GM21515 (cell line): Measurements from ENCODE around the gene IQCM.

ENCODE experiments used
- ATAC-seq: cut with Tn5 transposase; IDR thresholded peaks from one replicate; pipeline ENCODE4 v1.9.1; 2021; ENCODE audit not compliant: unreplicated experiment

IQCM gene

DNA sequence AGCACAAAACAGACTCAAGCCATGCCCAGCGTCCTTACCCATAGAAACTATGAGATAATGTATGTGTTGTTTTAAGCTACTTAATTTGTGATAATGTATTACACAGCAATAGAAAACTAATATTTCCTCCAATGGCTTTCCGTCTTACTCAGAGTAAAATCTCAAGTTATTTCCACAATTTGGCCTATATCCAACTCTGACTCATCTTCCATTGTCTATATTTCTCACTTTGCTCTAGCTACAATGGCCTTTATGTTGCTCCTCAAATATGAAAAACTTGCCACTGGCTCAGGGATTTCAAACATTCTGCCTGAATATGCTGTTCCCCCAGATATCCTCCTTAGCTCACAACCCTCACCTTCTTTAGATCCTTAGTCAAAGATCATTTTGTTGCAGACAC is 31.6 kb downstream of the IQCM start:
- ATAC-seq = no peak

DNA sequence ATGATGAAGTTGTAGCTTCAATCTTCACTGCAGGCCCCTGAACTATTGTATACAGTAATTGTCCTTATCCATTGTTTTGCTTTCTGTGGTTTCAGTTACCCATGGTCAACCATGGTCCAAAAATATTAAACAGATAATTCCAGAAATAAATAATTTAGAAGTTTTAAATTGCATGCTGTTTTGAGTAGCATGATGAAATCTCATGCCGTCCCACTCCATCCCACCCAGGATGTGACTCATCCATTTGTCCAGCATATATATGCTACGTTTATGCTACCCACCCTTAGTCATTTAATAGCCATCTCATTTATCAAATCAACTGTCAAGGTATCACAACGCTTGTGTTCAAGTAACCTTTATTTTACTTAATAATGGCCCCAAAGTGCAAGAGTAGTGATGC is 34.5 kb downstream of the IQCM start:
- no peak for ATAC-seq

DNA sequence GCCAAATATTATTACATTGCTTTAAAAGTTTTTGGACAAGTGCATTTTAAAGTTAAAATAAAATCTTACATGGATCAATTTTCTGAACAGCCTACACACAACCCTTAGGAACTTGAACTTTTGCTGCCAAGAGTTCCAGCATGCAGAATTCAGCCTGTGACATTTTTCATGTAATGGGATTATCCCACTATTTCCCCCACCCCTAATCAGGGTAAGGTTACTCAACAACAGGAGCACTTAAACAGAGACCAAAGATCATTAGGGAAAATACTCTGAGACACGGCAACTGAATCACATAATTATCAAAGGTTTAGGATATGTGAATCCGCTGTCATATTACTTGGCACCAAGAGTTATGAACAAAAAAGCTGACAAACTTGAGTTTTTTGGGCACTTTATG is 47.2 kb downstream of the IQCM start:
- ATAC-seq = no peak

DNA sequence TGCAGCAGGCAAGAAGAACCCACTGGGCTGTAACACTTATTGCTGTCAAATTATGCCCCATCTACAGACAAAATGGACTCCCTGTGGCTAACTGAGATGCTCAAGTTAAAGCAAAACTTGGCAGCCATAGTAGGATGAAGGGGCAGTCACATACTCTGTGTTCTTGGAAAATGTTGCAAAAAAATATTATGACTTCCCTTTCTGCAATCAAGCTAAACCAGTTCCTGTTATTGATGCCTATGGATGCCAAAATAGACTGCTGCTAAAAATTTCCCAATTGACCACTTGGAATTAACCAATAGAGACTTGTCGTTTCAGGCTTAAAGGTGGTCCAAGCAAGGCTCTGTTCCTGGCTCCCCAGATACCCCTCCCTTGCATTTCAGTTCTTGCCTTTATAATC is 49.5 kb downstream of the IQCM start:
- ATAC-seq = no peak

DNA sequence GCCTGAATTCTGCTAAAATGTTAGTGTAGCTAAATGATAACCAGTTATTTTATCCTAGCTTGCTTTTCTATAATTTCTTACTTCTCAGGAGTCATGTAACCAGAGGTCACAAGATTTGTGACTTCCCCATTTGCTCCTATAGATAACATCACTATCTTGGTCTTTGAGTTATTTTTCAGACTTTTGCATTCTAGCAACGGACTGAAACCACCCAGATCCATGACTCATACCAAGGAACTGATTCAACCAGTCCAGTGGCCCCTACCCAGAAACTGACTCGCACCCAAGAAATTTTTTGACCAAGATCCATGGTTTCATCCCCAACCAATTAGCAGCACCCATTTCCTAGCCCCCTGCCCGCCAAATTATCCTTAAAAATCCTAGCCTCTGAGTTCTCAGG is 50.0 kb downstream of the IQCM start:
- ATAC-seq = no peak

DNA sequence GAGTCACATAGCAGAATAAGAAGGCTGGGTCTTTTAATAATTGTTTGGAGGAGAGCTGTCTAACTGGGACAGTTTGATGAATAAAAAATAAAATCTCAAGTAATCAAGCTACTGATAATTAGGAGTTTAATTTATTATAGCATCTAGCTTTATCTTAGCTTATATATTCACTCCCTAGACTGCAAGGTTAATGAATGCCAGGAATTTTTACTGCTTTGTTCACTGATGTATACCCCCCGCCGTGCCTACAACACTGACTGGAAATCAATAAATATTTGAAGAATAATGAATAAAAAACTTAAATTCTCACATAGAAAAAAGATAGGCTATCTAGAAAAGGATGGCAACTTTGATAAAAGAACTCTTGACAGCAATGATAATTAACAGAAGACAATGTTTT is 59.7 kb downstream of the IQCM start:
- ATAC-seq = no peak

DNA sequence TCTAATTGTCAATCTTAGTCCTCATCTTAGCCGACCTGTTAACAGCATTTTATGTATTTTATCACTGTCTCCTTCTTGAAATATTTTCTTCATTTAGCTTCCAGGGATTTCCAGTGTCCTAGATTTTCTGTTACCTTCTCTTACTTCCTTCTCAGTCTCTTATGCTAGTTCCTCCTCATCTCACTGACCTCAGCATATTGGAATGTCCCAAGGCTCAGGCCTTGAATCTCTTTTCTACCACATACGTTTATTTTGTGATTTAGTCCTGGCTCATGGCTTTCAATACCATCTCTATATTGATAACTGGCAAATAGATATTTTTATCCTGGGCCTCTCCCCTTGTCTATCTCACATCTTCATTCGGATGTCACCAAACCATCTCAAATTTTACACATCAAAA is 61.1 kb downstream of the IQCM start:
- no peak for ATAC-seq

DNA sequence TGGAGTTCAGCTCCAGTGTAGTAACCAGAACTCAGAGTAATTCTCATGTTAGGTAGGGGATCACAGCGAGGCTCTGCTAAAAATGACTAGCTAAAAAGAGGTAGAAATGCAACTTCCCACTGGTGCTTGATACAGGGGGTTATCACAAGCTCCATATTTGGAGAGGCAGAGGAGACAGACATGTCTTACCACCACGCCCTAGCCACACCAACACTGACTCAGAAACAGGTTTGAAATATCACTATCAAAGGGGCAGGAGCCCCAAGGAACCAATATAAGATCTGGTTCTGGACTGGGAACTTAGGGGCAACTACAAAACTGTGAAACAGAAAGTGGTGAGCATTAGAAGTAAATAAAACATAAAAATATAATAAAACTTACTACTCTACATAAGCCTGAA is 62.9 kb downstream of the IQCM start:
- no peak for ATAC-seq

DNA sequence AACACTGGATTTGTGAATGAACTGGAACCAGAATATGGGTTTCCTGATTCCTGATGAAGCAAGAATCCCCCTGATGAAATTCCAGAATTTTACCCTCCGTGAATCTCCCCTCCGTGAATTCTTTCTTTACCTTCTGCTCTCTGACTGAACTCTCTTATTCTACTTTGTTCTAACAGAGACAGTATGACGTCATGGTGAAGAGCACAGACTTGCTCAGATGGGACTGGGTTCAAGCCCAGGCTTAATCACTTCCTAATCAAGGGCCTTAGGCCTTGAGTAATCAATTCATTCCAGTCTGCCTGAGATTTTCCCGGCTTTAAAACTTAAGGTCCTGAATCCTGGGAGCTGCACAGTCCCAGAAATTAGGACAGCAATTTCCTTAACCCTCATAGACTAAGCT is 64.5 kb downstream of the IQCM start:
- ATAC-seq = no peak

DNA sequence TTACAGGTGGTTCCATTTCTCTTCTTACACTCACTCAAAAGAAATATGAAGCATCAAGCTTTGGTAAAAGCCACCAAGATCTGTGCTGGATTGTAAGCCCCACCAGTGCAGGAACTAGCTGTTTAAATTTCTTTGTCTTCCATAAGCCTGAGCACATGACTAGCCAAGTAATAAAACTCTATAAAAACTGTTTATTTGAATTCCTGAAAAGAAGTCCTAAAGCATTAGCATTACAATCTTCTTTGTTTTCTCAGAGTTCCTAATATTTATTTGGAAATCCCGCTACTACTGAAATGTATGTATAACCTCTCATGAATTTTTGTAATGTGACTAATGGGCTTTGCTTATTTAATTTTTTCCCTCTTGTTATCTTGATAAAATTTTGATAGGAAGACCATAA is 65.9 kb downstream of the IQCM start:
- no peak for ATAC-seq

DNA sequence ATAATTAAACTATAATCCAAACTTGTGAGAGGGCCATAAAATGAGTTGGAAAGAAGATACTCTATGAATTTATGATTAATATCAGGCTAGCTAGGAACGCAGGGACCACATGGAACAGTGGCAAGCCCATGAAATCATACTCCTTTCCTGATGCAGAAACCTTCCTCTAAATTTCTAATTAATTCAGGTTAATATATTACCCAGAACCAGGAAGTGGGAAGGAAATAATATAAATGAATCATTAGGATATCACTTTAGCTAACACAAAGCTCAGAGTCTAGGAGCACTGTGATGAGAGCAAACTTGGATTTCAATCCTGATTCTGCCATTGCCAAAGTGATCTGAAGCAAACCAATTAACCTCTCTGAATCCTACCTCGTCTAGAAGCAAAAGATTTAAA is 68.0 kb downstream of the IQCM start:
- ATAC-seq = no peak

DNA sequence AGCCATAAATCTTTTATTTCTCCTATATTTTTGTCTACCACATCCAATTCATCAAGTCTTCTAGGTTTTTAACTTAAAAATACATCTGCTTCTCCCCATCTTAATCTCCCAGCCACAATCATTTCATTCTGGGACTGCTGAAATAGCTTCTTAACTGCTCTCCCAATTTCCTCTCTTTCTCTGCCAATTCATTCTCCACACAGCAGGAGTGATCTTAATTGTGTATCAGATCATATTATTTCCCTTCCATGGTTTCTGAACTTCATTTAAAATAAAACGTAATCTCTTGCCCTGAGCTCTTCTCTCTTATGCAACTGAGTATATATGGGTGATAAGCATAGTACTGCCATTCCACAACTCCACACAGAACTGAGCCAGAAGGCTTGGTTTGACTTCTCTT is 69.4 kb downstream of the IQCM start:
- no peak for ATAC-seq

DNA sequence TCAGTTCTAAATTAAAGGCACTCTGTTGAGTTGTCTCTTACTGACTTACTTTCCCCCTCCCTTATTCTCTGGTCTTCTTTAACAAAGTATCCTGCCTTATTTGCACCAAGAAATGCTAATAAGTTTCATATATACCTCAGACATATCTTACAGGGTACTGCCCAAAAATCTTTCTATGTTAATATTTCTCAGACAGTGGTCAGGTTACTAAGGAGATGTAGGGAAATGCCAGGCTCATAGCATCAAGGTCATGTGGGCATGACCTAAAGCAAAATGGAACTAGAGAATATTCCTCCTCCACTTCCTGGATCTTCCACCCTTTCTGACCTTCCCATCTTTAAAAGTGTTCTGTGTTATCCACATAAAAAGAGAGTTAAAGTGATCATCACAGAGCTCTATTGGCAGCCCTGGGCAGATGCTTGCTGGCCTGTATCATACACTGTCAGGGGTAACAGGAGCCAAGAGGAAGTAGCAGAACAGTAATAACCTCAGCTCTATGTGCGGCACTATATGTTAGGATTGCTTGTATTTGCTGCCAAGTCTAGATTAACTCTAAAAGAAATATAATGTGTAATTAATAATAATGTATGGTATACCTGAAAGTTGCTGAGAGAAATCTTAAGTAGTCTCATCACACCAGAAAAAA is 74.3 kb downstream of the IQCM start:
- ATAC-seq = no peak

DNA sequence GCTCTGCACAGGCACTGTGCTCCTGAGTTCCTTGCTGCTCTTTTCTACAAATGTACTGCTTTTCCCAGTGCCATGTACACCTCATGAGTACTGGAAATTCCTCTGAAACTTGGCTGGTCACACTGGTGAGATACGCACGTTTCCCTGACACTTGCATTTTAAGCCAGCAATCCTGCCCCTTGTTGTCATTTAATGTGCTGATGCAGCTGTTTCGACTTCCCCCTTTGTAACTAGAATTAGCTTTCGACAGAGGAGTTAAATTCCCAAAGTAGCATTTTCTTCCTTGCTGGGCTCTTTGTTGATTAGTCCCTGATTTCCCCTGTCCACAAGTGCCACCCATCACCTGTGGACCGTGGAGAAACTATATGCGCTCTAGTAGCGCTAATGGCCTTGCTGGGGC is 77.5 kb downstream of the IQCM start:
- ATAC-seq = no peak

DNA sequence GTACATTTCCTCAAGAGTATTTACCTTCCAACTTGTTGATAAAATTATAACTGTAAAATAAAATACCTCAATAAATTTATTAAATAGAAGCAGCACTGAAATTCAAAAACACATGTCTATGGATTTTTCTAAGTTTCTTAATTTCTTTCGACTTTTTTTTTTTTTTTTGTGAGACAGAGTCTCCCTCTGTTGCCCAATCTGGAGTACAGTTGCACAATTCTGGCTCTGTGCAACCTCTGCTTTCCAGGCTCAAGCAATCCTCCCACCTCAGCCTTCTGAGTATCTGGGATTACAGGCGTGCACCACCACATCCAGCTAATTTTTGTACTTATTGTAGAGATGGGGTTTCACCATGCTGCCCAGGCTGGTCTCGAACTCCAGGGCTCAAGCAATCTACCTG is 79.8 kb downstream of the IQCM start:
- no peak for ATAC-seq

DNA sequence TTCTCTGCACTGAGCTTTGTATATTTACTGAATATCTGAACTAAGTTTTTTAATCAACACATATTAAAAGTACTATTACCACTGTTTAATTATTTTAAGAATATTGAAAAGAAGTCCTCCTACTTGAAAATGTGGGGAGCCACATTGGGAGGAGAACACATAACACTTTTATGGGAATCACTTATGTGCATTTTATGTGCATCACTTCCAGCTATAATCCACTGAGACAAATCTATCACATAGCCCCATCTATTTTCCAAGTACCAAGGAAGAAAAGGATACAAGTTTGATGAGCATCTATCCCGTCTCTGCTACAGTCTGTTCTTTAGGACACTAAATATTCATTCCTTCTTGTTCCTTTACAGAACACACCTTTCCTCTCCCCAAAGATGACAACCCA is 87.2 kb downstream of the IQCM start:
- ATAC-seq = no peak

DNA sequence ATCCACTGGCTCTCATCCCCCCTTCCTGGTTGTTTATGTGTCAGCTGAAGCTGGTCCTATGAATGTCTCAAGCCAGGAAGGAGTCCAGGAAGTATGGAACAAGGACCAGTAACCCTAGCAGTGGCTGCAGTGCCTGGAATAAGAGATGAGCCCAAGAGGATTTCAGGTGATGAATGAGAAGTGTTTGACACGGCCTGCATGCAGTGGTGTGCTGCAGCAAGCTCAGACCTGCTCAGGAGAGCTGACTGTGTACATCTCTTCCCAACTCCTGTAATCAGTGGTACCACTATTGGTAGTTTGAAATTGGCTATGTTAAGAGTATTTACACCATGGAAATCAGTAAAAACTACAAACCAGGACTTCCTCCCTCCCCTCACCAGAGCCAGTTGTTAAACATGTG is 88.0 kb downstream of the IQCM start:
- ATAC-seq = no peak

DNA sequence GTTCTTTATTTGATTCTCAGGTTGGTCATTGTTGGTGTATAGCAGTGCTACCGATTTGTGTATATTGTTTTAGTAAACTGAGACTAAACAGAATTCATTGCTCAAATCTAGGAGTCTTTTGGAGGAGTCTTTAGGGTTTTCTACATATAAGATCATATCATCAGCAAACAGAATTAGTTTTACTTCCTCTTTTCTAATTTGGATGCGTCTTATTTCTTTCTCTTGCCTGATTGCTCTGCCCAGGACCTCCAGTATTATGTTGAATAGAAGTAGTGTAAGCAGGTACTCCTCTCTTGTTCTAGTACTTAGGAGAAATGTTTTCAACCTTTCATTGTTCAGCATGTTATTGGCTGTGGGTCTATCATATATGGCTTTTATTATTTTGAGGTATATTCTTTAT is 92.6 kb downstream of the IQCM start:
- no peak for ATAC-seq

DNA sequence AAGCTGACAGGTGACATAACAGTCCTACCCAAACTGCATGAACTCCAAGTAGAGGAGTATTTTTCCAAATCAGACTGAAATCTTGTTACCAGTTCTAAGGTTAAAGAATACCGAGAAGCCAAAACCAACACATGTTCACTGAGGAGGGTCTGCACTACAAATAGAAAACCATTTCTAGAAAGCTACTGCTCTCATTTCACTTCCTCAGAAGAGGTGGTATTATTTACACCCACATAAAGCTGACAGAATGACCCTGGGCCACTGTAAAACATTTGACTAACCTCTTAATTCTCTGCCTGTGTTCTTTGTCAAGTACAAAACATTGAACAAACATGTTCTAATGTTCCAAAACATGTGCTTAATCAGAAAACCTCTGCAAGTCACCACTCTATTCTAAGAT is 95.8 kb downstream of the IQCM start:
- ATAC-seq = no peak

DNA sequence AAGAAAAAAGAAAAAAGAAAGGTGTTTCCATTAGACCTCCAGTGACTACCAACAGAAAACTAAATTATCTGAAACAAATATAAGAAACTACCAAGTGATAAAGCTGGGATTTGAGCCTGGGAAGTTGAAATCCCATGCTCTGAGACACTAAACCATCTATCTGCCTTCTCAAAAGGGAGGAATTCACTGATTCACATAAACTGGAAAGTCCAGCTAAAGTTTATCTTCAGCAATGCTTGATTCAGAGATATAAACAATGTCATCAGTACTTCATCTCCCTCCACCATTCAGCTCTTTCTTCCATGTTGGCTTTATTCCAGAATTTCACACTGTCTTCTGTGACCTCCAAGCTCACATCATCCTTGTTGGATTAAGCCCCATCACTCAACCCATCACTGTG is 96.3 kb downstream of the IQCM start:
- no peak for ATAC-seq

DNA sequence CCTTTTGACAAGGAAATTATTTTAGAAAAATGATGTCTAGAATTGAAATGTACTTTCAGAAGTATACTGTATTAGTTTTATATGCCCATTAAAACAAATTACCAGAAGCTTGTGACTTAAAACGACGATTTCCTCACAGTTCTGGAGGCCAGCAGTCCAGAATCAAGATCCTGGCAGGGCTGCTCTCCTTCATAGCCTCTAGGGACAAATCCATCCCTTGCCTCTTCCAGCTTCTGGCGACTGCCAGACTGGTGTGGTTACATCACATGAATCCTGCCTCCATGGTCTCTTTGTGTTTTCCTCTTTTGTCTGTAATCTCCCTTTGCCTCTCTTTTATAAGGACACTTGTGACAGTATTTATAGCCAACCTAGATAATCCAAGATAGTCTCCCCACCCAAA is 97.1 kb downstream of the IQCM start:
- ATAC-seq = no peak

DNA sequence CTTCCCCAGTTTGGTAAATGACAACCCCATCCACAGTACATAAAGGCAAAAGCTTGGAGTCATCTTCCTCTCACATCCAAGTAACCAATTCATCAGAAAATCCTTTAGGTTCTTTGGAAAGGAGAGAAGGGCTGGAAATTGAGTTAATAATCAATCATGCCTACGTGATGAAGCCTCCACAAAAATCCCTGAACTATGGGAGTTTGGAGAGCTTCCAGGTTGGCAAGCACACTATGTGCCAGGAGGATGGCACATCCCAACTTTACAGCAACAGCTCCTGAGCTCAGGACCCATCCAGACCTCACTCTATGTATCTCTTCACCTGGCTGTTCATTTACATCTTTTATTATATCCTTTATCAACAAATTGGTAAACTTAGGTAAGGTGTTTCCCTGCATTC is 98.9 kb downstream of the IQCM start:
- no peak for ATAC-seq

DNA sequence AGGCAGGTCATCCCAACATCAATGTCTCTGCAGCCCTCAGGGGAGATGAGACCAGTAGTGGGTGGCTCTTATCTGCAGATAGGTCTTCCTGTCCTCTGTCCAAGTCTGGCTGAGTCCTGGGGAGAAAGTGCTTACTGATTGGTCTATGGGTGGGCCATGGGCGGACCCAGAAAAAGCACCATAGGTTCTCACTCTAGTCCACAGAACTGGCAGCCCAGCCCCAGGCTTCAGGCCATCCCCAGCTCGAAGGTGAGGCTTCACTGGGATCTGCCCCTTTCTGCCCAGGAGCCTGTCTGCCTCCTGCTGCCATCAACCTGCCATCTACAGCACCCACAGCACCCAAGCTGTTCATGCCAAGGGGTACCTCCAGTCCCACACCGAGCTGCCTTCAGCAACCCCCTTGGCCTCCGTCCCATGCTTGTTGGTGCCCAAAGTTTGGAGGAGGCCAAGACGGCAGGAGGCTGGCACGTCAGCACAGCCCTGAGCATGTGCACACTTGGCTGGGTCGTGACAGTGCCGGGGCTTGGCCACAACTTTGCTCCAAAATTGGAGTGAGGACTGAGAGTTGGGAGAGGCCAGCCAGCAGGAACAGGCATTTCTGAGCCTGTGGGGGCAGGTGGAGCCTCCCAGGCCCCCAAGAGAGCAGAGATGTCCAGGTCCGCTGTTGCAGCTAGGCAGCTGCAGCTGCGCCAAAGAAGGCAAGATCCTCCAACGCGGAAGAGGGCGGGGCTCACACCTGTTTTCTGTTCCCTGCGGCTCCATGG is 99.6 kb downstream of the IQCM start:
- ATAC-seq = no peak
